ENCODE measurements around the gene KRT76.

The KRT76 gene

GRCh38 chr12:52724384-52724783, 52.8 kb downstream of the KRT76 start:
- Histone ChIP-seq H3K27ac (no peak overlapping the region), H3K9me3 (ENCODE audit: severe bottlenecking) (no peaks in the 10 kb centered on the region), H3K27me3 (ENCODE audit: insufficient read depth, low read depth, severe bottlenecking) (peaks cover 84% of the 10 kb centered on the region), H3K4me3 (ENCODE audit: low read depth, low read length) (no peak overlapping the region), H3K36me3 (no peaks in the 10 kb centered on the region)
- TF ChIP-seq CTCF (IDR thresholded peaks at IDR 0.05; ENCODE audit: low read depth, low read length) = no peak
- DNase-seq = no peak

- no peak overlapping the region for H3K27ac ChIP-seq
- peaks cover 84% of the 10 kb centered on the region for H3K27me3 ChIP-seq (ENCODE audit: insufficient read depth, low read depth, severe bottlenecking)
- H3K9me3 ChIP-seq (ENCODE audit: severe bottlenecking) = no peaks in the 10 kb centered on the region
- H3K4me3 ChIP-seq (ENCODE audit: low read depth, low read length) = no peak overlapping the region
- H3K36me3 ChIP-seq = no peaks in the 10 kb centered on the region
- TF ChIP-seq CTCF (IDR thresholded peaks at IDR 0.05; ENCODE audit: low read depth, low read length) = no peak
- DNase-seq = no peak
These were observed 54.5 kb downstream of the KRT76 start for GRCh38 chr12:52722680-52723079.

GRCh38 chr12:52721838-52722470, 55.2 kb downstream of the KRT76 start:
- DNase-seq = no peak
- H3K36me3 ChIP-seq = no peaks in the 10 kb centered on the region
- H3K4me3 ChIP-seq (ENCODE audit: low read depth, low read length) = no peak overlapping the region
- H3K27me3 ChIP-seq (ENCODE audit: insufficient read depth, low read depth, severe bottlenecking) = peaks cover 85% of the 10 kb centered on the region
- H3K27ac ChIP-seq = no peak overlapping the region
- no peak for TF ChIP-seq CTCF (IDR thresholded peaks at IDR 0.05; ENCODE audit: low read depth, low read length)
- H3K9me3 ChIP-seq (ENCODE audit: severe bottlenecking) = no peaks in the 10 kb centered on the region

GRCh38 chr12:52720365-52720886, 56.7 kb downstream of the KRT76 start:
- H3K27me3 ChIP-seq (ENCODE audit: insufficient read depth, low read depth, severe bottlenecking) = peaks cover 85% of the 10 kb centered on the region
- no peak for DNase-seq
- no peaks in the 10 kb centered on the region for H3K9me3 ChIP-seq (ENCODE audit: severe bottlenecking)
- H3K4me3 ChIP-seq (ENCODE audit: low read depth, low read length) = no peak overlapping the region
- H3K27ac ChIP-seq = no peak overlapping the region
- no peak for TF ChIP-seq CTCF (IDR thresholded peaks at IDR 0.05; ENCODE audit: low read depth, low read length)
- no peaks in the 10 kb centered on the region for H3K36me3 ChIP-seq
